Activated CD4-positive, alpha-beta memory T cell treated with anti-CD3 and anti-CD28 coated beads, Interleukin-2, amount 10 ng/mL, durations not matched to agents 7 days and 5 days (primary cell): ENCODE measurements around the gene TMEM179. TPM values are rescaled to one million over a fixed set of nuclear protein-coding genes. Genes with fewer than 3 reads are reported as not detected.

Experiments used
- CTCF ChIA-PET: fragments of 350-600 bp; sonication (Branson Sonifier 250); formaldehyde crosslinking; loops from one replicate; lab custom pipeline; 2021; ENCODE audit warnings: antibody characterized with exemption, inconsistent platforms; lab: Charles Lee
- POLR2A ChIA-PET: fragments of 350-600 bp; sonication (Branson Sonifier 250); formaldehyde crosslinking; loops from one replicate; lab custom pipeline; 2021; ENCODE audit warnings: antibody characterized with exemption; lab: Charles Lee
- DNase-seq: peaks from one replicate; pipeline ENCODE4 v3.0.0-alpha.2; 2020
- H3K27ac Mint-ChIP-seq: one replicate; pipeline ENCODE4 v1.8.0; 2021; ENCODE audit warnings: mild to moderate bottlenecking, mixed read lengths
- H3K27me3 Mint-ChIP-seq: one replicate; pipeline ENCODE4 v1.8.0; 2021; ENCODE audit warnings: mixed read lengths
- H3K36me3 Mint-ChIP-seq: one replicate; pipeline ENCODE4 v1.8.0; 2021; ENCODE audit warnings: low read depth, mixed read lengths
- H3K4me1 Mint-ChIP-seq: one replicate; pipeline ENCODE4 v1.8.0; 2021; ENCODE audit warnings: mixed read lengths
- H3K4me3 Mint-ChIP-seq: one replicate; pipeline ENCODE4 v1.8.0; 2021; ENCODE audit warnings: mild to moderate bottlenecking, mixed read lengths
- H3K9me3 Mint-ChIP-seq: one replicate; pipeline ENCODE4 v1.8.0; 2021; ENCODE audit warnings: mixed read lengths
- total RNA-seq, 2 experiments: library from RNA; stranded (reverse); gene quantifications; one replicate each; pipeline ENCODE4 v1.2.3, GENCODE V29; 2021

TMEM179 gene
- total RNA-seq, 2 experiments from 2014 or later: not detected

DNA sequence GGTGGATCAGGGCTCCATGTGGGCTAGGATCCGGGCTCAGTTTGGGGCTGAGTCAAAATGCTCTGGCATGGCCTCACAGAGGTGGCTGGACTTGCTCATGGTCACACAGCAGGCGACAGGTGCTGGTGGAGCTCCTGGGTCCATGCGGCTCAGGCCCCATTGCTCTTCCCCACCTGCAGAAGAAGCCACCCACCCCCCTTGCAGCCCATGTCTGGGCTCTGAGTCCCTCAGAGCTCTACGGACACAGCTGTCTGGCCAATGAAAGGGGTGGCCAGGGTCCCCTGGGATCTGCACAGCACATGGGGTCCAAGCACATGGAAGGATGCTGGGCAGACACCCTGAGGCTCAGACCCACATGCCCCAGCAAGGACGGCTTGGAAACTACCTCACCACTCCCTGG, 42.0 kb downstream of the TMEM179 start:
- H3K4me3 Mint-ChIP-seq: no peak overlapping the region
- H3K27ac Mint-ChIP-seq: no peak overlapping the region
- no peaks in the 10 kb centered on the region for H3K27me3 Mint-ChIP-seq
- no peak for DNase-seq
- no peaks in the 10 kb centered on the region for H3K9me3 Mint-ChIP-seq
- POLR2A ChIA-PET: no interaction called here
- H3K36me3 Mint-ChIP-seq: no peaks in the 10 kb centered on the region
- CTCF ChIA-PET: no interaction called here
- no peaks in the 10 kb centered on the region for H3K4me1 Mint-ChIP-seq

DNA sequence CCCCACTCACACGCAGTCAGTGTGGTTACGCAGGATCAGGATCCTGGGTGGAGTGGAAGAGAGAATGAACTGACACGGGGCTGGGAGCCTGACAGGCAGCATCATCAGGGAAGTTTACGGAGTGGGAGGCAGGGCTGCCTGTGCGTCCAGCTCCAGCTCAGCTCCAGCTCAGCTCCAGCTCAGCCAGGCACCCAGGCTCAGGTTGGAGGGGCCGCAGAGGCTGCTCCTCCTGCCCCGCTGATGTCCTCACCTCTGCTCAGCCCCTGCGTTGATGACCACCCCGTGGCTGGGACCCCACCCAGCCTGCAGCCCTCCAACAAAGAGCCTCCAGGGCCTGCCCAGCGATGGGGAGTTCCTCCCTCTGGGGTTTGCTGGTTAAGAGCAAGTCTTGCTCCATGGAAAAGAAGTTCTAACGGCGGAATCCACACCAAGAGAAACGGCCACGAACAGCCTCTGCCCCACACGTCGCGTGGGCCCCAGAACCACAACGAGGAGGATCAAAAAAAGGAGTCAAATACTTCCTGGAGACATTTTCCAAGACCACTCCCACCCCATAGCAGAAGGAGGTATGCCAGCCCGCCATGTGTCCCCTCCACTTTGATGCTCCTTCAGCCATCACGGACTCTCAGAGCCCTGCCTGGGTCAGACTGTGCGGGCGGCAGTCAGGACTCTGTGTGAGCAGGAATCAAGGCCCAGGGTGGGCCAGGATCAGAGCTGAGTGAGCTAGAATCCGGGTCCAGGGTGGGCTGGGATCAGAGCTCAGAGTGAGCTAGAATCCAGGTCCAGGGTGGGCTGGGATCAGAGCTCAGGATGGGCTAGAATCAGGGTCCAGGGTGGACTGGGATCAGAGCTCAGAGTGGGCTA, 42.7 kb downstream of the TMEM179 start:
- H3K27me3 Mint-ChIP-seq: no peaks in the 10 kb centered on the region
- H3K27ac Mint-ChIP-seq: no peak overlapping the region
- DNase-seq: no peak
- ChIA-PET POLR2A (no interaction called here), CTCF (interaction anchor here (0.7 kb wide), 1 partner anchor 484 kb away, joined by 3 read pairs; no protein-coding TSS in a partner anchor)
- no peak overlapping the region for H3K4me3 Mint-ChIP-seq
- H3K4me1 Mint-ChIP-seq: no peaks in the 10 kb centered on the region
- H3K36me3 Mint-ChIP-seq: no peaks in the 10 kb centered on the region
- H3K9me3 Mint-ChIP-seq: no peaks in the 10 kb centered on the region

DNA sequence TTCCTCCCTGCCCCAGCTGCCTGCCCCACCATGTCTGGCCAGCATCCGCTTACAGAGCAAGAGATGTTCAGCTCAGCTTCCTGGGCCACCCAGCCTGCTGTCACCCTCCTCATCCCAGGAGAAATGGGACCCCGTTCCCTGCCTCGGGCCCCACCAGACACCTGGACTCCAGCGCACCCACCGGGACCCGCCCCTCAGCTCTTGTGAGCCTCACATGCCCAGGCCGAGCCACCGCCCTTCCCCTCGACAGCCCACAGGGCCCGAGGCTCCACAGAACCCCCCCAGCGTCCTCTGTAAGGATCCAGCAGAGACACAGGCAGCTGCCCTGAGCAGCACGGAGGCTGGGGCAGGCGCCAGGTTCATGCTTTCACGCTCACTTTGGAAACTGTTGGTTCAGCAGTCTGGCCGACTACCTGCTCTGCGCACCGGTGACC, 43.4 kb downstream of the TMEM179 start:
- Mint-ChIP-seq H3K36me3 (no peaks in the 10 kb centered on the region), H3K27ac (no peak overlapping the region), H3K4me3 (no peak overlapping the region), H3K27me3 (no peaks in the 10 kb centered on the region), H3K9me3 (no peaks in the 10 kb centered on the region), H3K4me1 (no peaks in the 10 kb centered on the region)
- POLR2A ChIA-PET: no interaction called here
- DNase-seq: no peak
- CTCF ChIA-PET: no interaction called here

DNA sequence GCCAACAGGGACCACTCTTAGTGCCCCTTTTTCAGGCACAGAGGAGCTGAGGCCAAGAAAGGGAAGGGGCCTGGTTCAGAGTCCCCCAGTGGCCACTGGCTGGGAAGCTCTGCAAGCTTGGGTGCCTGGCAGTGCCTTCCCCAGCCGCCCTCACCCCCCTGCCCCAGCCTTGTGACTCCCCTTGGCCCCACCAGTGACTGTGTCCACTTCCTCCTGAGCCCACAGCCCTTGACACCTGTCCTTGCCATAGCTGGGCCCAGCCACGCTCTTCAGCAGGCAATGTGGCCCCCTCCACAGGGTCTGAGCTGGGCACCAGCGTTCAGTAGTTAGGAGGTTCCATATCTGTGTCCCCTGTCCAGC, 44.0 kb downstream of the TMEM179 start:
- H3K4me1 Mint-ChIP-seq: no peaks in the 10 kb centered on the region
- POLR2A ChIA-PET: no interaction called here
- no peak overlapping the region for H3K4me3 Mint-ChIP-seq
- no peaks in the 10 kb centered on the region for H3K9me3 Mint-ChIP-seq
- no peak for DNase-seq
- CTCF ChIA-PET: no interaction called here
- no peak overlapping the region for H3K27ac Mint-ChIP-seq
- H3K36me3 Mint-ChIP-seq: no peaks in the 10 kb centered on the region
- no peaks in the 10 kb centered on the region for H3K27me3 Mint-ChIP-seq

DNA sequence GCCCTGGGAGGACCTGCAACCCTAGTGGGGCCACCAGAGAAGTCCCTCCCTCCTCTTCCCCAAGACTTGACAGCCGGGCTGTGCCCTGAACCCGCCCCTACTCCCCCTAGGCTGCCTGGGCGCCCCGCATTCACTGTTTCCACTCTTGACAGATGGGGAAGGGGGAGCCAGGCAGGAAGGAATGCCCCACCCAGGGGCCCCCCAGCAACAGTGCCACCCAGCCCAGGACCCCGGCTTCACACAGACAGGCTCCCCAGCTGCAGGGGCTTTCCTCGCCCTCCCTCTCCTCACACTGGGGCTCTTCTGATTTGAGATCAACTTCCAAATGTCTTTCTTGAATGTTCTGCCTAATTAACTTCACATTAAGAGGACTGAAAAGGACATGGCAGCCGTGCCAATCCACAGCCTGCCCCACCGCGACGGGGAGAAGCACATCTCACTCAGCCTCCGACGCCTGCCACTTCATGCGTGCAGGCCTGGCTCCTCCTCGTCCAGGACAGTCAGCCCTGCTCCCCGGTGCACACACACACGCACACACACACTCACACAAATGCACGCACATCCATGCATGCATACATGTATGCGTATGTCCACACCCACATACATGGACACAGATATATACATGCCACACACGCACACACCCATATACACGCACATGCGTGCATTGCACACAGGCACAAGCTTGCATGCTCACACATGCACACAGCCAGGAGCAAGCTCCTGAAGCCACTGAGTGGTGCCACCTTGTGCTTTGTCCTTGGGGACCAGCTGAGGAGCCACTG, 44.6 kb downstream of the TMEM179 start:
- H3K27ac Mint-ChIP-seq: no peak overlapping the region
- no peak overlapping the region for H3K4me3 Mint-ChIP-seq
- no peaks in the 10 kb centered on the region for H3K36me3 Mint-ChIP-seq
- no peaks in the 10 kb centered on the region for H3K9me3 Mint-ChIP-seq
- ChIA-PET CTCF (no interaction called here), POLR2A (no interaction called here)
- H3K27me3 Mint-ChIP-seq: no peaks in the 10 kb centered on the region
- DNase-seq: no peak
- H3K4me1 Mint-ChIP-seq: no peaks in the 10 kb centered on the region

DNA sequence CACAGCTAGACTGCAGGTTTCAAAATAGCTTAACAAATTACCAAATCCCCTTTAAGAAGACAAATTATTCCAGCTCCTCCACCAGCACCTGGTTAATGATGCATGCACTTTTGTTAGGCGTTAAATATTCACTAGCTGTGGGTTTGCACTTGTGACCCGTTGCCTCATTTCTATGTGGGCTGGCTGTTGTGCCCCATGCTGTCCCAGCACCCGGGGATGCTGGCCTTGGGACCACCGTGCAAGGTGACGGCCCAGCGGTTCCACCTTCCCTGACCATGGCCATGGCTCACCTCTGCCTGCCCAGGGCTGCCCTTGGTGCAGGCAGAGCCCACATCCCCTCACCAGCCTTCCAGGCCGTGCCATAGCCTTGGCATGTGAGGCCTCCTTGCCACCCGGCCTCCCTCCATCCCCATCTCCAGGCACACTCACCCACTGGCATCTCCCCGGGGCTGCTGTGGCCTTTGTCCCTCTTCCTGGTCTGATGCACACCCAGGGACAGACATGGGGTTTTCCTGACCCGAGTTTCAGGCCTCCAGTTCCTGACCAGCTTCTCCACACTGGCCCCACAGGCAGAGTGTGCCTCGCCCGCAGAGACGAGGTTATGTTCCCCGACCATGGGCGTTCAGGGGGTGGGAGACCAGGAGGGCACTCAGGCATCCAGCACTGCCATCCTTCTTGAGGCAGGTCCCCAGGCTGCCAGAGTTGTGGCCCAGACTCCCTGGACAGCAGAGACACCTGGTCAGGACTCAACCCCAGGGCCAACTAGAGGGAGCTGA, 45.4 kb downstream of the TMEM179 start:
- no peak for DNase-seq
- ChIA-PET CTCF (no interaction called here), POLR2A (no interaction called here)
- Mint-ChIP-seq H3K27me3 (no peaks in the 10 kb centered on the region), H3K4me3 (no peak overlapping the region), H3K36me3 (no peaks in the 10 kb centered on the region), H3K27ac (no peak overlapping the region), H3K4me1 (no peaks in the 10 kb centered on the region), H3K9me3 (no peaks in the 10 kb centered on the region)

DNA sequence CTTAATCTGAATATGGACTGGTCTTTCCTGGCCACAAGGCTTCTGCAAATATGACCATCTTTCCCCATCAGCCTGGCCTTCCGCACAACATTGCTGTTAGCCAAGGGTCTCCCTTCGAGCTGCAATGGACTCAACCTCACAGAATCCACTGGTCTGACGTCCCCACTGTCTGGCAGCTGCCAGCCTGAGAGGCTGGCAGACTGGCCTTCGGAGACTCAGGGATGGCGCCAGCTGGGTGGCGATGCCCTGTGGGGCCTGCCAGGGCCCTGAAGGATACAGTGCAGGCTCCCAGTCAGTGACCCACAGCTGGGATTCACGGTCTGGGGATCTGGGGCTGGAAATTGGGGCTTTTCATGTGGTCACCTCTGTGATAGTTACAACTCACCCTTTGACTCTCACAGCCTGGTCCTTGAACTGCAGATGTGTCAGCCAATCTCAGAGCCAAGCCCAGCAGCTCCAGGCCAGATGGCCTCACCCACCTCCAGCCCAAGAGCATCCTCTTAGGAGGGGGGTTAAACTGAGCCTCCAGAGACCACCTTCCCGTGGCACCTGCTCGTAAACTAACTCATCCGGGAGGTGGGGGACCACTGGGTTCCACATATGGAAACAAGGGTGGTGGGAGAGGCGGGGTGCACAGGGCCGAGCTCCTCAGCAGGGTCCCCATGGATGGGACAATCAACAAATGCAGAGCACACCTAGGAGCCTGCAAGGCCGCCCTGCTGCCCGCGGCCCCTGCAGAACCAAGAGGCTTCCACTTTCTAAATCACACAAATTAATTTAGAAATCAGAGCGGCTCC, 46.1 kb downstream of the TMEM179 start:
- H3K36me3 Mint-ChIP-seq: no peaks in the 10 kb centered on the region
- ChIA-PET POLR2A (no interaction called here), CTCF (no interaction called here)
- no peak overlapping the region for H3K4me3 Mint-ChIP-seq
- no peak overlapping the region for H3K27ac Mint-ChIP-seq
- DNase-seq: no peak
- no peaks in the 10 kb centered on the region for H3K4me1 Mint-ChIP-seq
- H3K9me3 Mint-ChIP-seq: no peaks in the 10 kb centered on the region
- no peaks in the 10 kb centered on the region for H3K27me3 Mint-ChIP-seq

DNA sequence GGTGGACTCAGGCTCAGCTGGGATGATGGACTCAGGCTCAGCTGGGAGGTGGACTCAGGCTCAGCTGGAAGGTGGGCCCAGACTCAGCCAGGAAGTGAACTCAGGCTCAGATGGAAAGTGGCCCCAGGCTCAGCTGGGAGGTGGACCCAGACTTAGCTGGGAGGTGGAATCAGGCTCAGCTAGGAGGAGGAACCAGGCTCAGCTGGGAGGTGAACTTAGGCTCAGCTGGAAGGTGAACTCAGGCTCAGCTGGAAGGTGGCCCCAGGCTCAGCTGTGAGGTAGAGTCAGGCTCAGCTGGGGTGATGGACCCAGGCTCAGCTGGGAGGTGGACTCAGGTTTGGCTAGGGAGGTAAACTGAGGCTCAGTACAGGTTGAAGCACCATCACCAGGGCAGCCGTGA, 46.8 kb downstream of the TMEM179 start:
- Mint-ChIP-seq H3K4me3 (no peak overlapping the region), H3K27me3 (no peaks in the 10 kb centered on the region), H3K4me1 (no peaks in the 10 kb centered on the region), H3K27ac (no peak overlapping the region), H3K9me3 (no peaks in the 10 kb centered on the region), H3K36me3 (no peaks in the 10 kb centered on the region)
- DNase-seq: no peak
- ChIA-PET CTCF (no interaction called here), POLR2A (no interaction called here)

DNA sequence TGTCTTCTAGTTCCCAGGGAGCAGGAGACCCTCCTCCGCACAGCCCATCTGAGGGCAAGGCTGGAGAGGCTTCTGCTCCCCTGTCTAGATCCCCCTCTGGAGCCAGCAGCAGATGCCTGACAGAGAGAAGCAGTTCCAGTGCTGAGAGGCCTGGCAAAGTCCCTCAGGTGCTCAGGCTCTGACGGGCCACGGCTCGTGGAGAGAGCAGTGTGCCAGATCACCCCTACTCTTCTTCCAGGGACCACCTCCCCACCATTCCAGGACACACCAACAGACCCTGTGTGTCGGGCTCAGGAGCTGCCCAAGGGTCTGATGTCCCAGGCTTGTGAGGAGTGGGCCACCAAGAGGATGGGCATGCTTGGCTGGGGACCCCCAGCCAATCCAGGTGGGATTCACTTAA, 47.5 kb downstream of the TMEM179 start:
- CTCF ChIA-PET: no interaction called here
- Mint-ChIP-seq H3K9me3 (no peaks in the 10 kb centered on the region), H3K36me3 (no peaks in the 10 kb centered on the region), H3K27me3 (no peaks in the 10 kb centered on the region), H3K4me3 (no peak overlapping the region), H3K27ac (no peak overlapping the region), H3K4me1 (no peaks in the 10 kb centered on the region)
- no peak for DNase-seq
- POLR2A ChIA-PET: no interaction called here

DNA sequence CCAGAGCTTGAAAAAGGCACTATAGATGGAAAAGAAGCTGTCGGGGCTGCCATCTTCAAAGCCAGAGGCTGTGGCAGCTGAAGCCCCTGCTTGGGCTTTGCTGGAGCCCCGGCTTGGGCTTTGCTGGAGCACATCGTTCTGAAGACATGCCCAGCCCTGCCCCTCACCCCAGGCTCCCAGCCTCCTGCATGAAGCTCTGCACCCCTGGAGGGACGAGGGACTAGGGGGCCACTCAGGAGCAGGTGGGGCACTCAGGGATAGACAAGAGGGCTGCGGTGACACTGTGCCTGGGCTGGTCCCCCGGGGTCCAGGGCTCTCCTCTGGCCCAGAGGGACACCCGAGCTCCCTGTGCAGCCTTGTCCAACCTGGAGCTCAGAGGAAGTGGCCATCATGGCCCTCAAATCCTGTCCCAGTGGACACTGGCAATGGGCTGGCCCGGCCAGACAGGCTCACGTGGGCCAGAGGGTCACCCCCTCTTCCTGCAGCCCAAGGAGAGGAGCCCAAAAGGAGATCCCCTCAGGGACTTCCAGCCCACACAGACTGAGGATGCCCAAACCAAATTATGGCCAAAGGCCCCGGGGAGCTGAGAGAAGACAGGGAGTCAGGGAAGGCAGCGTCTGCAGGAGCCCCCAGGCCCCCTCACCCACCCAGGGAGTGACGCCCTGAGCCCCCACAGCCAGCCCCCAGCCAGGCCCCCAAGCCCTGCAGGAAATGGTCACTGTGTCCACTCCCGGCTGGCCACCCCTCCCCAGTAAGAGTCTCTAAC, 48.1 kb downstream of the TMEM179 start:
- Mint-ChIP-seq H3K27ac (no peak overlapping the region), H3K27me3 (no peaks in the 10 kb centered on the region), H3K4me1 (no peaks in the 10 kb centered on the region), H3K4me3 (no peak overlapping the region), H3K9me3 (no peaks in the 10 kb centered on the region), H3K36me3 (no peaks in the 10 kb centered on the region)
- POLR2A ChIA-PET: no interaction called here
- no peak for DNase-seq
- CTCF ChIA-PET: no interaction called here

DNA sequence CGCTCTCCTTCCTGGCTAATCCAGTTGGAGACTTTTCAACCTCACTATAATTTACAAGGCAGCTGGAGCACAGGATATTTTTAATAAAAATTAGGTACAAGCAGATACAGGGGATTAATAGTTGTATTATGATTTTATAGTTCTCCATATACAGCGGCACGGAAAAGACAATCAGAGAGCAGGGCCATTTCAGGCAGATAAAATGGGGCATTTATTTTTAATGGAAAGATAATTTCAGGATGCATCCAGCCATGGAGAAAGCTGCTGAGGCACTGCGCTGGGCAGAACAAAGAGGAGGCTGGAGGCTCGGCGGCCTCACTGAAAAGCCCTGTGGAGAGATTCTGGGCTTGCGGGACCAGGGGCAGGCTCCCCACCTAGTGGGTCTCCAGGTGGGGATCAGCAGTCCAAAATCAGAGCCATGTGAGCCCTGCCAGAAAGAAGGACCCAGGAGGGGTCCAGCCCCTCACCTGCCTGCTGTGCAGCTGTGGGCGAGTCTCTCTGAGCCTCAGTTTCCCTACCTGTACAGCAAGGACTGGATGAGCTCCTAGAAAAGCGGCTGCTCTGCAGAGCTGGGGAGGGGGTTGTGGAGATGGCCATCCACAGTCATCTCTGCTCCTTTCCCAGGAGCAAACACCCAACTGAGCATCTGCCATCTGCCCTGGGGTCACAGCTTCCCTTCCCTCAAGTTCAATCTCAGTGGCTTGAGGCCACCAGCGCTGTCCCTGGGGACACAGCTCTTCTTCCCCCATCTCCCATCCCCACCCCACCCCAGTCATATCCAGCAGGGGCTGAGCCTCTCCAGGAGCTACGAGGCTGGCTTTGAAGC, 48.9 kb downstream of the TMEM179 start:
- POLR2A ChIA-PET: no interaction called here
- Mint-ChIP-seq H3K36me3 (no peaks in the 10 kb centered on the region), H3K4me3 (no peak overlapping the region), H3K9me3 (no peaks in the 10 kb centered on the region), H3K27me3 (no peaks in the 10 kb centered on the region), H3K4me1 (no peaks in the 10 kb centered on the region), H3K27ac (no peak overlapping the region)
- DNase-seq: no peak
- CTCF ChIA-PET: interaction anchor here (1.1 kb wide), 1 partner anchor 9 kb away, joined by 3 read pairs; no protein-coding TSS in a partner anchor
